Measurements from ENCODE around the gene RBMS3. TPM values are rescaled to one million over a fixed set of nuclear protein-coding genes. Genes with fewer than 3 reads are reported as not detected.
A peak's percentile ranks its signal among the peaks of the same experiment; 100 is the strongest.

Gene RBMS3
- total RNA-seq, 6 donors from 2014 or later = 39.8 to 102 (median 57.2) TPM

GRCh38 chr3:29426302-29427226 is 145.7 kb downstream of the RBMS3 start:
- H3K4me3 ChIP-seq = no peak overlapping the region
- no peaks in the 10 kb centered on the region for H3K27me3 ChIP-seq
- ATAC-seq (ENCODE audit: low FRiP score in 2 of 2) (no peak), DNase-seq (no peak)
- H3K4me1 ChIP-seq = peaks cover 9 to 25% (median 11%) of the 10 kb centered on the region in 4 donors
- no peaks in the 10 kb centered on the region for H3K36me3 ChIP-seq
- no peaks in the 10 kb centered on the region for H3K9me3 ChIP-seq
- 75 to 88% methylated on average over 2 of the region's 2 CpGs for WGBS, 2 donors
- H3K27ac ChIP-seq = peak overlapping the region in 1 of 4 donors; percentile 18
- TF ChIP-seq EP300 (IDR thresholded peaks at IDR 0.05) (no peak), CTCF (IDR thresholded peaks at IDR 0.05) (no peak), POLR2AphosphoS5 (IDR thresholded peaks at IDR 0.05) (no peak), POLR2A (IDR thresholded peaks at IDR 0.05) (no peak)

- peaks cover 9 to 26% (median 11%) of the 10 kb centered on the region in 4 donors for H3K4me1 ChIP-seq
- no peak overlapping the region for H3K4me3 ChIP-seq
- no peaks in the 10 kb centered on the region for H3K27me3 ChIP-seq
- H3K27ac ChIP-seq = no peak overlapping the region
- DNase-seq (no peak), ATAC-seq (ENCODE audit: low FRiP score in 2 of 2) (no peak)
- 84 to 94% methylated on average over 7 of the region's 7 CpGs for WGBS, 2 donors
- TF ChIP-seq EP300 (IDR thresholded peaks at IDR 0.05) (no peak), CTCF (IDR thresholded peaks at IDR 0.05) (no peak), POLR2AphosphoS5 (IDR thresholded peaks at IDR 0.05) (no peak), POLR2A (IDR thresholded peaks at IDR 0.05) (no peak)
- no peaks in the 10 kb centered on the region for H3K36me3 ChIP-seq
- no peaks in the 10 kb centered on the region for H3K9me3 ChIP-seq
Measured at GRCh38 chr3:29427266-29428103, 146.6 kb downstream of the RBMS3 start.

- Histone ChIP-seq H3K27ac (peak overlapping the region in 1 of 4 donors; percentile 27), H3K4me1 (peaks cover 9 to 31% (median 11%) of the 10 kb centered on the region in 4 donors), H3K36me3 (no peaks in the 10 kb centered on the region), H3K9me3 (no peaks in the 10 kb centered on the region), H3K27me3 (no peaks in the 10 kb centered on the region), H3K4me3 (no peak overlapping the region)
- DNase-seq (no peak), ATAC-seq (ENCODE audit: low FRiP score in 2 of 2) (no peak)
- 54 to 63% methylated on average over 4 of the region's 4 CpGs for WGBS, 2 donors
- no peak for TF ChIP-seq POLR2A (IDR thresholded peaks at IDR 0.05)
Measured at GRCh38 chr3:29429055-29429679, 148.3 kb downstream of the RBMS3 start.

- TF ChIP-seq POLR2A (IDR thresholded peaks at IDR 0.05) = no peak
- no peaks in the 10 kb centered on the region for H3K27me3 ChIP-seq
Measured at GRCh38 chr3:29430558-29430971, 149.7 kb downstream of the RBMS3 start.

GRCh38 chr3:29436612-29437323 is 155.9 kb downstream of the RBMS3 start:
- ATAC-seq (ENCODE audit: low FRiP score in 2 of 2) (peak; percentile 45 to 62), DNase-seq (no peak)
- Histone ChIP-seq H3K36me3 (peaks cover 0 to 9% (median 0%) of the 10 kb centered on the region in 4 donors), H3K27me3 (no peaks in the 10 kb centered on the region), H3K4me1 (peaks cover 5 to 24% (median 9%) of the 10 kb centered on the region in 4 donors), H3K27ac (peak overlapping the region in 1 of 4 donors; percentile 7), H3K9me3 (no peaks in the 10 kb centered on the region), H3K4me3 (no peak overlapping the region)
- TF ChIP-seq POLR2AphosphoS5 (IDR thresholded peaks at IDR 0.05) (no peak), EP300 (IDR thresholded peaks at IDR 0.05) (no peak), POLR2A (IDR thresholded peaks at IDR 0.05) (no peak), CTCF (IDR thresholded peaks at IDR 0.05) (no peak)

More at GRCh38 chr3:29430558-29430971, 149.7 kb downstream of the RBMS3 start:
- no peak overlapping the region for H3K4me3 ChIP-seq
- ATAC-seq (ENCODE audit: low FRiP score in 2 of 2) (no peak), DNase-seq (no peak)
- H3K36me3 ChIP-seq = peaks cover 0 to 9% (median 0%) of the 10 kb centered on the region in 4 donors
- WGBS, 2 donors = 34 to 40% methylated on average over 1 of the region's 1 CpG
- H3K27ac ChIP-seq = peak overlapping the region in 3 of 4 donors; percentile 27 to 46 (median 44)
- H3K9me3 ChIP-seq = no peaks in the 10 kb centered on the region
- H3K4me1 ChIP-seq = peaks cover 9 to 31% (median 11%) of the 10 kb centered on the region in 4 donors

All from upper lobe of left lung (tissue), 6 donors.